ENCODE results near the gene ATP7B. TPM values are rescaled to one million over a fixed set of nuclear protein-coding genes. Genes with fewer than 3 reads are reported as not detected.
A peak's percentile ranks its signal among the peaks of the same experiment; 100 is the strongest.
"Not testable (repeated sequence)": the region's sequence is repeated elsewhere in the genome, so short reads cannot be mapped to it uniquely, and the experiment has no call there.

The ATP7B gene
- total RNA-seq, 1 experiment from 2014 or later, result 4.4 TPM

- H3K27ac ChIP-seq (ENCODE audit: low read length), result no peak overlapping the region
- H3K4me1 ChIP-seq (ENCODE audit: insufficient read depth, low read length), result peaks cover 4% of the 10 kb centered on the region; the same call in 1 of the 2 replicates
- no peak for TF ChIP-seq EZH2 (IDR thresholded peaks at IDR 0.05; ENCODE audit: low read length, unreplicated experiment)
- no peak for TF ChIP-seq CTCF (conservative IDR thresholded peaks at IDR 0.05; ENCODE audit: low read depth, low read length)
- TF ChIP-seq EZH2phosphoT487 (IDR thresholded peaks at IDR 0.05; ENCODE audit: borderline replicate concordance, low read length), result no peak
- H2AFZ ChIP-seq (ENCODE audit: low read length), result peak overlapping the region; percentile 53; the same call in 1 of the 2 replicates
- no peaks in the 10 kb centered on the region for H3K9me2 ChIP-seq (replicated peaks; ENCODE audit: low read length)
- peak overlapping the region; percentile 72 for H3K4me2 ChIP-seq (ENCODE audit: low read length)
- ChIA-PET POLR2A (ENCODE audit: unreplicated experiment) (no interaction called here), CTCF (interaction anchor here (0.7 kb wide), 2 partner anchors 17 to 98 kb away, joined by 3 to 5 read pairs; no protein-coding TSS in a partner anchor)
- no peaks in the 10 kb centered on the region for H3K79me2 ChIP-seq (ENCODE audit: low read length)
- H3K9ac ChIP-seq (ENCODE audit: low read length), result no peak overlapping the region
- H4K20me1 ChIP-seq (ENCODE audit: low read length), result no peaks in the 10 kb centered on the region
- H3F3A ChIP-seq (ENCODE audit: low read length, unreplicated experiment), result no peaks in the 10 kb centered on the region
- no peaks in the 10 kb centered on the region for H3K36me3 ChIP-seq (ENCODE audit: low read depth, low read length)
- BruUV-seq (replicated peaks), result no TSS peak
- no peak for DNase-seq
- peak overlapping the region; percentile 28; the same call in 1 of the 2 replicates for H3K4me3 ChIP-seq (ENCODE audit: low read length)
- no peak for ATAC-seq
- intact Hi-C loops (cut with micrococcal nuclease), result loop anchor here (5.0 kb wide), 1 partner anchor 215 kb away; the partner anchor contains the start of gene NEK5
- H3K9me3 ChIP-seq (ENCODE audit: low read length), result no peaks in the 10 kb centered on the region
- H3K27me3 ChIP-seq (ENCODE audit: low read length), result no peaks in the 10 kb centered on the region
These were observed 98.6 kb downstream of the ATP7B start for GRCh38 chr13:51912511-51913225.

- intact Hi-C loops (cut with micrococcal nuclease), result loop anchor here (5.0 kb wide), 1 partner anchor 215 kb away; the partner anchor contains the start of gene NEK5
- Histone ChIP-seq H2AFZ (ENCODE audit: low read length) (peak overlapping the region; percentile 53; the same call in 1 of the 2 replicates), H3K9ac (ENCODE audit: low read length) (no peak overlapping the region), H4K20me1 (ENCODE audit: low read length) (no peaks in the 10 kb centered on the region), H3K27ac (ENCODE audit: low read length) (no peak overlapping the region), H3K79me2 (ENCODE audit: low read length) (no peaks in the 10 kb centered on the region), H3K27me3 (ENCODE audit: low read length) (no peaks in the 10 kb centered on the region), H3K36me3 (ENCODE audit: low read depth, low read length) (no peaks in the 10 kb centered on the region), H3K9me2 (replicated peaks; ENCODE audit: low read length) (no peaks in the 10 kb centered on the region), H3K9me3 (ENCODE audit: low read length) (no peaks in the 10 kb centered on the region), H3K4me2 (ENCODE audit: low read length) (peak overlapping the region; percentile 72), H3K4me3 (ENCODE audit: low read length) (peak overlapping the region; percentile 28; the same call in 1 of the 2 replicates), H3F3A (ENCODE audit: low read length, unreplicated experiment) (no peaks in the 10 kb centered on the region), H3K4me1 (ENCODE audit: insufficient read depth, low read length) (peaks cover 4% of the 10 kb centered on the region; the same call in 1 of the 2 replicates)
- DNase-seq (peak; percentile 52), ATAC-seq (peak; percentile 81)
- POLR2A ChIA-PET (ENCODE audit: unreplicated experiment), result no interaction called here
- no peak for TF ChIP-seq EZH2phosphoT487 (IDR thresholded peaks at IDR 0.05; ENCODE audit: borderline replicate concordance, low read length)
- TF ChIP-seq CTCF (conservative IDR thresholded peaks at IDR 0.05; ENCODE audit: low read depth, low read length), result peak; percentile 44
- BruUV-seq (replicated peaks), result no TSS peak
- CTCF ChIA-PET, result interaction anchor here (0.6 kb wide), 1 partner anchor 46 kb away, joined by 3 read pairs; no protein-coding TSS in a partner anchor
These were observed 99.2 kb downstream of the ATP7B start for GRCh38 chr13:51912091-51912490.

GRCh38 chr13:51910508-51910907 lies 100.7 kb downstream of the ATP7B start:
- H3K36me3 ChIP-seq (ENCODE audit: low read depth, low read length), result no peaks in the 10 kb centered on the region
- no peak for ATAC-seq
- no peak overlapping the region for H3K4me2 ChIP-seq (ENCODE audit: low read length)
- H3K27me3 ChIP-seq (ENCODE audit: low read length), result no peaks in the 10 kb centered on the region
- H3K4me3 ChIP-seq (ENCODE audit: low read length), result no peak overlapping the region
- H3K79me2 ChIP-seq (ENCODE audit: low read length), result no peaks in the 10 kb centered on the region
- CTCF ChIA-PET, result interaction anchor here (0.6 kb wide), 1 partner anchor 13 kb away, joined by 6 read pairs; no protein-coding TSS in a partner anchor
- no peak overlapping the region for H3K27ac ChIP-seq (ENCODE audit: low read length)
- BruUV-seq (replicated peaks), result no TSS peak
- no peaks in the 10 kb centered on the region for H3K9me2 ChIP-seq (replicated peaks; ENCODE audit: low read length)
- H4K20me1 ChIP-seq (ENCODE audit: low read length), result no peaks in the 10 kb centered on the region
- H3K4me1 ChIP-seq (ENCODE audit: insufficient read depth, low read length), result peaks cover 4% of the 10 kb centered on the region; the same call in 1 of the 2 replicates
- no peak overlapping the region for H2AFZ ChIP-seq (ENCODE audit: low read length)
- H3K9me3 ChIP-seq (ENCODE audit: low read length), result no peaks in the 10 kb centered on the region
- DNase-seq, result no peak
- POLR2A ChIA-PET (ENCODE audit: unreplicated experiment), result interaction anchor here (0.8 kb wide), 1 partner anchor 857 kb away, joined by 5 read pairs; no protein-coding TSS in a partner anchor
- H3K9ac ChIP-seq (ENCODE audit: low read length), result no peak overlapping the region
- no peak for TF ChIP-seq CTCF (conservative IDR thresholded peaks at IDR 0.05; ENCODE audit: low read depth, low read length)
- no peak for TF ChIP-seq EZH2 (IDR thresholded peaks at IDR 0.05; ENCODE audit: low read length, unreplicated experiment)
- no peak for TF ChIP-seq EZH2phosphoT487 (IDR thresholded peaks at IDR 0.05; ENCODE audit: borderline replicate concordance, low read length)
- intact Hi-C loops (cut with micrococcal nuclease), result loop anchor here (5.0 kb wide), 1 partner anchor 217 kb away; the partner anchor contains the start of gene NEK5
- no peaks in the 10 kb centered on the region for H3F3A ChIP-seq (ENCODE audit: low read length, unreplicated experiment)

DNA sequence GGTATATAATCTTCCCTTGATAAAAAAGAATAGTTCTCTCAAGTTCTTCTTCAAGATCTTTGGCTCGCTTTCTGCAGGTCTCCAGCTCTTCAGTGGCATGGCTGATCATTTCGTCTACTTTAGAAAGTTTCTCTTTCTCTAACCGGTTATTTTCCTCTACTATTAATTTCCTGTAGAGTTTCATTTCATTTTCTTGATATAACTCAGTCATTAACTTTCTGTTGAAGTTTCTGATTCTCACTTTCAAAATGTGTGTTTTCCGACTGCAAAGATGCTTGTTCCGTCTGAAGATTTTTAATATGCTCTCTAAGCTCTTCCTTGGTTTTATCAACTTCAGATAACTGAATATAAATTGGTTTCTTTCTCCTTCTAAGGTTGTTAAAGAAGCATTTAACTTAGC lies 102.0 kb downstream of the ATP7B start:
- POLR2A ChIA-PET (ENCODE audit: unreplicated experiment); H3K4me3 ChIP-seq (ENCODE audit: low read length); H2AFZ ChIP-seq (ENCODE audit: low read length); H3K4me2 ChIP-seq (ENCODE audit: low read length); H3F3A ChIP-seq (ENCODE audit: low read length, unreplicated experiment); H3K4me1 ChIP-seq (ENCODE audit: insufficient read depth, low read length); H3K9me2 ChIP-seq (replicated peaks; ENCODE audit: low read length); H3K27ac ChIP-seq (ENCODE audit: low read length); H3K36me3 ChIP-seq (ENCODE audit: low read depth, low read length); ATAC-seq; DNase-seq; H3K79me2 ChIP-seq (ENCODE audit: low read length); BruUV-seq (replicated peaks); H3K27me3 ChIP-seq (ENCODE audit: low read length); intact Hi-C loops (cut with micrococcal nuclease); H4K20me1 ChIP-seq (ENCODE audit: low read length); H3K9me3 ChIP-seq (ENCODE audit: low read length); CTCF ChIA-PET; H3K9ac ChIP-seq (ENCODE audit: low read length): not testable (repeated sequence)

Measured in PC-3 (cell line).